Activated CD4-positive, alpha-beta T cell treated with anti-CD3 and anti-CD28 coated beads for 24 hours (primary cell): ENCODE measurements around the gene ADAMTS8.

Experiments used
- DNase-seq, 2 donors: peaks; one replicate each; pipeline ENCODE4 v3.0.0-alpha.2; 2020; ENCODE audit warnings: low read depth in 2 of 2

The ADAMTS8 gene

GRCh38 chr11:130462101-130462885 lies 33.9 kb upstream of the ADAMTS8 start:
- no peak for DNase-seq

- DNase-seq: no peak
Measured at GRCh38 chr11:130459521-130459920, 31.1 kb upstream of the ADAMTS8 start.

- no peak for DNase-seq
Measured at GRCh38 chr11:130458410-130458729, 30.0 kb upstream of the ADAMTS8 start.

GRCh38 chr11:130457623-130458409 lies 29.4 kb upstream of the ADAMTS8 start:
- no peak for DNase-seq

- DNase-seq: no peak
Measured at GRCh38 chr11:130456286-130456685, 27.9 kb upstream of the ADAMTS8 start.

GRCh38 chr11:130455483-130456127 lies 27.2 kb upstream of the ADAMTS8 start:
- no peak for DNase-seq

GRCh38 chr11:130454491-130455252 lies 26.3 kb upstream of the ADAMTS8 start:
- DNase-seq: no peak

- DNase-seq: no peak
Measured at GRCh38 chr11:130452940-130453339, 24.5 kb upstream of the ADAMTS8 start.

GRCh38 chr11:130452176-130452575 lies 23.8 kb upstream of the ADAMTS8 start:
- DNase-seq: no peak

- no peak for DNase-seq
Measured at GRCh38 chr11:130451231-130452019, 23.0 kb upstream of the ADAMTS8 start.

GRCh38 chr11:130449996-130450769 lies 21.8 kb upstream of the ADAMTS8 start:
- no peak for DNase-seq

- no peak for DNase-seq
Measured at GRCh38 chr11:130449310-130449990, 21.0 kb upstream of the ADAMTS8 start.

- no peak for DNase-seq
Measured at GRCh38 chr11:130448416-130449309, 20.3 kb upstream of the ADAMTS8 start, which contains the start of gene ADAMTS15. Gene ADAMTS15, plus strand, starts transcription at chr11:130448645. Its CDS starts 329 bp downstream, at chr11:130448974.

- no peak for DNase-seq
Measured at GRCh38 chr11:130448039-130448415, 19.6 kb upstream of the ADAMTS8 start.

- DNase-seq: no peak
Measured at GRCh38 chr11:130445788-130446187, 17.4 kb upstream of the ADAMTS8 start.

- DNase-seq: no peak
Measured at GRCh38 chr11:130442737-130443136, 14.3 kb upstream of the ADAMTS8 start.

- DNase-seq: no peak
Measured at GRCh38 chr11:130441719-130442118, 13.3 kb upstream of the ADAMTS8 start.

- no peak for DNase-seq
Measured at GRCh38 chr11:130439876-130440275, 11.5 kb upstream of the ADAMTS8 start.

GRCh38 chr11:130439160-130439519 lies 10.7 kb upstream of the ADAMTS8 start:
- no peak for DNase-seq
